Upper lobe of left lung (tissue), 6 donors: ENCODE data around the gene QSOX1. TPM values are rescaled to one million over a fixed set of nuclear protein-coding genes. Genes with fewer than 3 reads are reported as not detected.

Source experiments
- ATAC-seq, 2 donors: fragments of 200-7000 bp; cut with Tn5 transposase; one replicate each; pipeline ENCODE4 v1.9.1; 2022; ENCODE audit warnings: mild to moderate bottlenecking in 2 of 2, moderate library complexity in 2 of 2; ENCODE audit not compliant: low FRiP score in 2 of 2
- DNase-seq, 2 donors: peaks; one replicate each; pipeline ENCODE4 v3.0.0-alpha.2; 2019 to 2020
- H3K27ac ChIP-seq, 4 donors: fragments of 200-600 bp; sonication (generic); one replicate each; pipeline ENCODE4 v1.5.1; 2016 to 2019
- H3K27me3 ChIP-seq, 4 donors: fragments of 200-600 bp; sonication (generic); one replicate each; pipeline ENCODE4 v1.5.1; 2017 to 2019
- H3K36me3 ChIP-seq, 4 donors: fragments of 200-600 bp; sonication (generic); one replicate each; pipeline ENCODE4 v1.5.1; 2016 to 2019
- H3K4me1 ChIP-seq, 4 donors: fragments of 200-600 bp; sonication (generic); one replicate each; pipeline ENCODE4 v1.5.1; 2018 to 2019
- H3K4me3 ChIP-seq, 4 donors: fragments of 200-600 bp; sonication (generic); one replicate each; pipeline ENCODE4 v1.5.1; 2017 to 2019; ENCODE audit warnings: mild to moderate bottlenecking in 2 of 4, moderate library complexity in 1 of 4
- H3K9me3 ChIP-seq, 4 donors: fragments of 200-600 bp; sonication (generic); one replicate each; pipeline ENCODE4 v1.5.1; 2018 to 2019
- CTCF ChIP-seq, 6 experiments: fragments of 450-650 bp in 4 of 6; fragments of 200-600 bp in 2 of 6; sonication (generic) in 2 of 6; IDR thresholded peaks; one replicate each; pipeline ENCODE4 v1.5.1; 2016 to 2019; ENCODE audit warnings: antibody characterized with exemption in 6 of 6
- EP300 ChIP-seq, 4 donors: sonication (generic); formaldehyde crosslinking; IDR thresholded peaks; one replicate each; pipeline ENCODE4 v1.5.1; 2017; ENCODE audit warnings: antibody characterized with exemption in 4 of 4, control low read depth in 2 of 4
- POLR2A ChIP-seq, 4 donors: fragments of 450-650 bp; IDR thresholded peaks; one replicate each; pipeline ENCODE4 v1.5.1; 2016 to 2017; ENCODE audit warnings: antibody characterized with exemption in 4 of 4, mild to moderate bottlenecking in 2 of 4
- POLR2AphosphoS5 ChIP-seq, 2 donors: sonication (generic); formaldehyde crosslinking; IDR thresholded peaks; one replicate each; pipeline ENCODE4 v1.5.1; 2017; ENCODE audit warnings: antibody characterized with exemption in 2 of 2
- WGBS, 2 donors: methylation state at CpG; one replicate each; pipeline ENCODE4 v1.1.5; 2017 to 2018; 5-methylcytosine and 5-hydroxymethylcytosine counted together
- total RNA-seq, 6 donors: library from RNA; depleted of rRNA in 4 of 6; stranded (reverse); fragments of >200 nt in 4 of 6; gene quantifications; one replicate each; pipeline versions ENCODE4 v1.1.0 to v1.2.1, GENCODE V29; 2016 to 2021
- donor health status: DM: no; HTN: no; CAD: no; lungs with moderate emphysema.
- donor health status: DM: no; HTN: yes; CAD: no; lungs with severe emphysema.

Gene QSOX1
- total RNA-seq, 6 donors from 2014 or later = 61.8 to 380 (median 201) TPM

- DNase-seq (no peak), ATAC-seq (no peak)
- 72 to 84% methylated on average over 4 of the region's 4 CpGs for whole genome bisulfite sequencing, 2 donors
- Histone ChIP-seq H3K4me3 (no peak overlapping the region), H3K9me3 (no peaks in the 10 kb centered on the region), H3K4me1 (peaks cover 0 to 4% (median 0%) of the 10 kb centered on the region in 4 donors), H3K36me3 (no peaks in the 10 kb centered on the region), H3K27me3 (no peaks in the 10 kb centered on the region), H3K27ac (no peak overlapping the region)
- no peak for TF ChIP-seq POLR2AphosphoS5 (IDR thresholded peaks at IDR 0.05)
- no peak for TF ChIP-seq POLR2A (IDR thresholded peaks at IDR 0.05)
- TF ChIP-seq CTCF (IDR thresholded peaks at IDR 0.05) = no peak
- no peak for TF ChIP-seq EP300 (IDR thresholded peaks at IDR 0.05)
Measured at GRCh38 chr1:180136331-180136967, 18.2 kb upstream of the QSOX1 start.

DNA sequence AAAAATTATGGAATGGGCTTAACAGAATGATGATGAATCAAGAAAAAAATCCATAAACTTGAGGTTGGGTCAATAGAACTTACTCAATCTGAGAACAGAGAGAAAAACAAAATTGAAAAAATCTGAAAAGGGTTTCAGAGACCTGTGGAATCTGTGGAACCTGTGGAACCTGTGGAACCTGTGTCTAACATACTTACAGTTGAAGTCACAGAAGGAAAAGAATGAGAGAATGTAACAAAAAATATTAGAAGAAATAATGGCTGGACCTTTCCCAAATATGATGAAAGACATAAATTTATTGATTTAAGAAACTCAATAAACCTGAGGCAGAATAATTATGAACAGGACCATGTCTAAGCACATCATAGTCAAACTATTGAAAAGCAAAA, 17.7 kb upstream of the QSOX1 start:
- TF ChIP-seq CTCF (IDR thresholded peaks at IDR 0.05) = no peak
- TF ChIP-seq POLR2AphosphoS5 (IDR thresholded peaks at IDR 0.05) = no peak
- no peak for TF ChIP-seq POLR2A (IDR thresholded peaks at IDR 0.05)
- no peak for TF ChIP-seq EP300 (IDR thresholded peaks at IDR 0.05)
- DNase-seq (no peak), ATAC-seq (no peak)
- no peaks in the 10 kb centered on the region for H3K36me3 ChIP-seq
- no peak overlapping the region for H3K4me3 ChIP-seq
- H3K9me3 ChIP-seq = no peaks in the 10 kb centered on the region
- H3K27ac ChIP-seq = no peak overlapping the region
- H3K4me1 ChIP-seq = peaks cover 0 to 5% (median 0%) of the 10 kb centered on the region in 4 donors
- H3K27me3 ChIP-seq = no peaks in the 10 kb centered on the region

- Histone ChIP-seq H3K9me3 (no peaks in the 10 kb centered on the region), H3K4me3 (no peak overlapping the region), H3K4me1 (peaks cover 0 to 5% (median 0%) of the 10 kb centered on the region in 4 donors), H3K27ac (no peak overlapping the region), H3K36me3 (no peaks in the 10 kb centered on the region), H3K27me3 (no peaks in the 10 kb centered on the region)
- ATAC-seq (no peak), DNase-seq (no peak)
- WGBS, 2 donors = 40 to 55% methylated on average over 2 of the region's 2 CpGs
- no peak for TF ChIP-seq POLR2AphosphoS5 (IDR thresholded peaks at IDR 0.05)
- no peak for TF ChIP-seq EP300 (IDR thresholded peaks at IDR 0.05)
- no peak for TF ChIP-seq CTCF (IDR thresholded peaks at IDR 0.05)
- no peak for TF ChIP-seq POLR2A (IDR thresholded peaks at IDR 0.05)
Measured at GRCh38 chr1:180137776-180138175, 16.9 kb upstream of the QSOX1 start.

DNA sequence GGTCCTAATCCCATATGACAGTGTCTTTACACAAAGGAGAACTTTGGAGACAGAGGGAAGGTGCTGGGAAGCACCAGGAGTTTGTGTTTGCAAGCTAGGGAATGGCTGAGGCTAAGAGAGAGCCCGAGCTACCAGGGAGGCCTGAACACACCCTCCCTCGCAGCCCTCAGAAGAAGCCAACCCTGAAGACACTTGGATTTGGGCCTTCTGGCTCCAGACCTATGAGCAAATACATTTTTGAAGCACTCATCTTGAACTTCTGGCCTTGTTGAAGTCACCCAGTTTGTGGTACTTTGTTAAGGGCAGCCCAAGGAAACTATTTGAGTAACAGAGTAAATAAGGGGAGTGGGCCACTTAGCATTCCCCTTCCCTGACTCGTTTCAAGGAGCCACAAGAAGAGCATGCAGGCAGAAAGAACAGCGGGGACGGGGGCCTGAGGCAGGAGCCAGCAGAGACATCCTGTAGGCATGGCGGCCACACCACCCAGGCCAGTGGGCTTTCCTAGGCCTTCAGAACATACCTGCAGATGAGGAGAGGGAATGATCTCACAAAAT, 13.2 kb upstream of the QSOX1 start:
- WGBS, 2 donors = 69 to 82% methylated on average over 6 of the region's 6 CpGs
- ATAC-seq (peak in 1 of 2 donors; percentile 65), DNase-seq (no peak)
- no peaks in the 10 kb centered on the region for H3K27me3 ChIP-seq
- peaks cover 0 to 5% (median 0%) of the 10 kb centered on the region in 4 donors for H3K4me1 ChIP-seq
- no peaks in the 10 kb centered on the region for H3K36me3 ChIP-seq
- TF ChIP-seq CTCF (IDR thresholded peaks at IDR 0.05) = no peak
- no peak for TF ChIP-seq POLR2AphosphoS5 (IDR thresholded peaks at IDR 0.05)
- no peak for TF ChIP-seq POLR2A (IDR thresholded peaks at IDR 0.05)
- TF ChIP-seq EP300 (IDR thresholded peaks at IDR 0.05) = no peak
- H3K4me3 ChIP-seq = no peak overlapping the region
- H3K9me3 ChIP-seq = no peaks in the 10 kb centered on the region
- H3K27ac ChIP-seq = no peak overlapping the region

GRCh38 chr1:180143359-180143758, 11.3 kb upstream of the QSOX1 start:
- H3K27ac ChIP-seq = no peak overlapping the region
- H3K4me3 ChIP-seq = no peak overlapping the region
- WGBS, 2 donors = 82 to 83% methylated on average over 3 of the region's 3 CpGs
- DNase-seq (no peak), ATAC-seq (no peak)
- H3K4me1 ChIP-seq = peaks cover 0 to 5% (median 0%) of the 10 kb centered on the region in 4 donors
- TF ChIP-seq CTCF (IDR thresholded peaks at IDR 0.05) = no peak
- TF ChIP-seq POLR2AphosphoS5 (IDR thresholded peaks at IDR 0.05) = no peak
- TF ChIP-seq EP300 (IDR thresholded peaks at IDR 0.05) = no peak
- TF ChIP-seq POLR2A (IDR thresholded peaks at IDR 0.05) = no peak
- no peaks in the 10 kb centered on the region for H3K27me3 ChIP-seq
- no peaks in the 10 kb centered on the region for H3K36me3 ChIP-seq
- H3K9me3 ChIP-seq = no peaks in the 10 kb centered on the region
